ENCODE results near the gene ACTA2.

ACTA2 gene

GRCh38 chr10:88979153-88979562 lies 26.6 kb upstream of the ACTA2 start:
- Histone ChIP-seq H4K20me1 (ENCODE audit: insufficient read depth, low read length) (no peaks in the 10 kb centered on the region), H3F3A (ENCODE audit: insufficient read depth, low read length) (no peaks in the 10 kb centered on the region), H3K36me3 (ENCODE audit: insufficient read depth, low read length) (no peaks in the 10 kb centered on the region), H3K9me3 (ENCODE audit: low read length) (no peaks in the 10 kb centered on the region), H3K4me1 (ENCODE audit: insufficient read depth, low read length, severe bottlenecking) (peaks cover 12% of the 10 kb centered on the region), H3K27me3 (ENCODE audit: insufficient read depth, low read length) (no peaks in the 10 kb centered on the region), H3K9ac (ENCODE audit: low read length) (no peak overlapping the region), H3K4me3 (ENCODE audit: low read depth, low read length, poor library complexity, severe bottlenecking) (no peak overlapping the region), H3K4me2 (ENCODE audit: low read length) (no peak overlapping the region), H3K9me2 (ENCODE audit: low read depth, low read length) (no peaks in the 10 kb centered on the region), H2AFZ (ENCODE audit: low read length) (no peak overlapping the region), H3K79me2 (ENCODE audit: insufficient read depth, low read length) (no peaks in the 10 kb centered on the region), H3K27ac (ENCODE audit: low read depth, low read length, poor library complexity, severe bottlenecking) (no peak overlapping the region)
- TF ChIP-seq CTCF (IDR thresholded peaks at IDR 0.05; ENCODE audit: low read length) = no peak
- no peak for TF ChIP-seq EZH2 (IDR thresholded peaks at IDR 0.05; ENCODE audit: borderline replicate concordance, low read length)

- Histone ChIP-seq H3K4me3 (ENCODE audit: low read depth, low read length, poor library complexity, severe bottlenecking) (no peak overlapping the region), H3K79me2 (ENCODE audit: insufficient read depth, low read length) (no peaks in the 10 kb centered on the region)
- no peak for TF ChIP-seq CTCF (IDR thresholded peaks at IDR 0.05; ENCODE audit: low read length)
- no peak for TF ChIP-seq EZH2 (IDR thresholded peaks at IDR 0.05; ENCODE audit: borderline replicate concordance, low read length)
Observed at GRCh38 chr10:88978463-88978862, 25.9 kb upstream of the ACTA2 start.

GRCh38 chr10:88975377-88975720 lies 22.8 kb upstream of the ACTA2 start:
- no peaks in the 10 kb centered on the region for H3K9me2 ChIP-seq (ENCODE audit: low read depth, low read length)
- no peaks in the 10 kb centered on the region for H3K9me3 ChIP-seq (ENCODE audit: low read length)
- H3K27me3 ChIP-seq (ENCODE audit: insufficient read depth, low read length) = no peaks in the 10 kb centered on the region
- peak overlapping the region; percentile 79 for H3K4me2 ChIP-seq (ENCODE audit: low read length)
- H4K20me1 ChIP-seq (ENCODE audit: insufficient read depth, low read length) = no peaks in the 10 kb centered on the region
- H3K4me1 ChIP-seq (ENCODE audit: insufficient read depth, low read length, severe bottlenecking) = peaks cover 12% of the 10 kb centered on the region
- H3K27ac ChIP-seq (ENCODE audit: low read depth, low read length, poor library complexity, severe bottlenecking) = no peak overlapping the region
- H3K4me3 ChIP-seq (ENCODE audit: low read depth, low read length, poor library complexity, severe bottlenecking) = peak overlapping the region; percentile 59
- no peaks in the 10 kb centered on the region for H3F3A ChIP-seq (ENCODE audit: insufficient read depth, low read length)
- H2AFZ ChIP-seq (ENCODE audit: low read length) = peak overlapping the region; percentile 64
- TF ChIP-seq CTCF (IDR thresholded peaks at IDR 0.05; ENCODE audit: low read length) (no peak), EZH2 (IDR thresholded peaks at IDR 0.05; ENCODE audit: borderline replicate concordance, low read length) (no peak)
- H3K79me2 ChIP-seq (ENCODE audit: insufficient read depth, low read length) = no peaks in the 10 kb centered on the region
- H3K36me3 ChIP-seq (ENCODE audit: insufficient read depth, low read length) = no peaks in the 10 kb centered on the region
- H3K9ac ChIP-seq (ENCODE audit: low read length) = peak overlapping the region; percentile 65

More at GRCh38 chr10:88978463-88978862, 25.9 kb upstream of the ACTA2 start:
- no peaks in the 10 kb centered on the region for H3K9me3 ChIP-seq (ENCODE audit: low read length)
- H3F3A ChIP-seq (ENCODE audit: insufficient read depth, low read length) = no peaks in the 10 kb centered on the region
- no peaks in the 10 kb centered on the region for H4K20me1 ChIP-seq (ENCODE audit: insufficient read depth, low read length)
- no peak overlapping the region for H3K27ac ChIP-seq (ENCODE audit: low read depth, low read length, poor library complexity, severe bottlenecking)
- H2AFZ ChIP-seq (ENCODE audit: low read length) = no peak overlapping the region
- H3K36me3 ChIP-seq (ENCODE audit: insufficient read depth, low read length) = no peaks in the 10 kb centered on the region
- no peak overlapping the region for H3K4me2 ChIP-seq (ENCODE audit: low read length)
- H3K4me1 ChIP-seq (ENCODE audit: insufficient read depth, low read length, severe bottlenecking) = peaks cover 12% of the 10 kb centered on the region
- no peaks in the 10 kb centered on the region for H3K9me2 ChIP-seq (ENCODE audit: low read depth, low read length)
- H3K27me3 ChIP-seq (ENCODE audit: insufficient read depth, low read length) = no peaks in the 10 kb centered on the region
- H3K9ac ChIP-seq (ENCODE audit: low read length) = no peak overlapping the region
